ENCODE results near the gene CCDC97. TPM values are rescaled to one million over a fixed set of nuclear protein-coding genes. Genes with fewer than 3 reads are reported as not detected.
"Not testable (repeated sequence)": the region's sequence is repeated elsewhere in the genome, so short reads cannot be mapped to it uniquely, and the experiment has no call there.

CCDC97 gene
- total and polyA plus RNA-seq, 7 donors, result 8.7 to 23.1 (median 11.3) TPM

DNA sequence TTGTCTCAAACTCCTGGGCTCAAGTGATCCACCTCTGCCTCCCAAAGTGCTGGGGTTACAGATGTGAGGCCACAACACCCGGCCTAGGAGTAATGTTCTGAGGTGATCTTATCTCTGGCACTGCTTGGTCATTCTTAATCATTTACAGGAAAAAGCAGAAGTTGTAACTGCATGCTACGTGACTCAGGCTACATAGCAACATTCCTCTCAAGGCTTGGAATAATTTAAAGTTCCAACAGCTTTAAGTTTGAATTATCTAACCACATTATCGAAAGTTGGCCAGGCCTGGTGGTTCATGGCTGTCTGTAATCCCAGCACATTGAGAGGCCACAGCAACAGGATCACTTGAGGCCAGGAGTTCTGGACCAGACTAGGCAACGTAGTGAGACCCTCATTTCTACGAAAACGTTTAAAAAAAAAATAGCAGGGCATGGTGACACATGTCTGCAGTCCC is 57.9 kb downstream of the CCDC97 start:
- H3K36me3 ChIP-seq, result no peaks in the 10 kb centered on the region
- intact Hi-C loops (cut with DNase I), result no loop called here
- H3K27ac ChIP-seq, result peak overlapping the region in 1 of 4 donors; percentile 14

GRCh38 chr19:41369769-41370168 is 59.8 kb downstream of the CCDC97 start:
- intact Hi-C loops (cut with DNase I), result no loop called here
- Histone ChIP-seq H3K4me1 (peaks cover 0 to 19% (median 14%) of the 10 kb centered on the region in 4 donors), H3K27ac (no peak overlapping the region), H3K9me3 (no peaks in the 10 kb centered on the region), H3K27me3 (no peaks in the 10 kb centered on the region), H3K4me3 (no peak overlapping the region), H3K36me3 (no peaks in the 10 kb centered on the region)
- no peak for DNase-seq
- WGBS, 2 donors, result 97 to 98% methylated on average over 2 of the region's 2 CpGs
- TF ChIP-seq POLR2AphosphoS5 (IDR thresholded peaks at IDR 0.05) (no peak), EP300 (IDR thresholded peaks at IDR 0.05) (no peak), POLR2A (IDR thresholded peaks at IDR 0.05) (no peak)
- TF ChIP-seq, protein P1, sequence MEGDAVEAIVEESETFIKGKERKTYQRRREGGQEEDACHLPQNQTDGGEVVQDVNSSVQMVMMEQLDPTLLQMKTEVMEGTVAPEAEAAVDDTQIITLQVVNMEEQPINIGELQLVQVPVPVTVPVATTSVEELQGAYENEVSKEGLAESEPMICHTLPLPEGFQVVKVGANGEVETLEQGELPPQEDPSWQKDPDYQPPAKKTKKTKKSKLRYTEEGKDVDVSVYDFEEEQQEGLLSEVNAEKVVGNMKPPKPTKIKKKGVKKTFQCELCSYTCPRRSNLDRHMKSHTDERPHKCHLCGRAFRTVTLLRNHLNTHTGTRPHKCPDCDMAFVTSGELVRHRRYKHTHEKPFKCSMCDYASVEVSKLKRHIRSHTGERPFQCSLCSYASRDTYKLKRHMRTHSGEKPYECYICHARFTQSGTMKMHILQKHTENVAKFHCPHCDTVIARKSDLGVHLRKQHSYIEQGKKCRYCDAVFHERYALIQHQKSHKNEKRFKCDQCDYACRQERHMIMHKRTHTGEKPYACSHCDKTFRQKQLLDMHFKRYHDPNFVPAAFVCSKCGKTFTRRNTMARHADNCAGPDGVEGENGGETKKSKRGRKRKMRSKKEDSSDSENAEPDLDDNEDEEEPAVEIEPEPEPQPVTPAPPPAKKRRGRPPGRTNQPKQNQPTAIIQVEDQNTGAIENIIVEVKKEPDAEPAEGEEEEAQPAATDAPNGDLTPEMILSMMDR (IDR thresholded peaks at IDR 0.05), result no peak

More for the DNA sequence above, 57.9 kb downstream of the CCDC97 start:
- Histone ChIP-seq H3K9me3 (no peaks in the 10 kb centered on the region), H3K27me3 (no peaks in the 10 kb centered on the region), H3K4me3 (no peak overlapping the region), H3K4me1 (peaks cover 0 to 18% (median 12%) of the 10 kb centered on the region in 4 donors)
- TF ChIP-seq POLR2A (IDR thresholded peaks at IDR 0.05) (no peak), POLR2AphosphoS5 (IDR thresholded peaks at IDR 0.05) (no peak), EP300 (IDR thresholded peaks at IDR 0.05) (no peak)
- TF ChIP-seq, protein P1 (IDR thresholded peaks at IDR 0.05), result no peak
- WGBS, 2 donors, result 18 to 48% methylated on average over 6 of the region's 6 CpGs
- no peak for DNase-seq

DNA sequence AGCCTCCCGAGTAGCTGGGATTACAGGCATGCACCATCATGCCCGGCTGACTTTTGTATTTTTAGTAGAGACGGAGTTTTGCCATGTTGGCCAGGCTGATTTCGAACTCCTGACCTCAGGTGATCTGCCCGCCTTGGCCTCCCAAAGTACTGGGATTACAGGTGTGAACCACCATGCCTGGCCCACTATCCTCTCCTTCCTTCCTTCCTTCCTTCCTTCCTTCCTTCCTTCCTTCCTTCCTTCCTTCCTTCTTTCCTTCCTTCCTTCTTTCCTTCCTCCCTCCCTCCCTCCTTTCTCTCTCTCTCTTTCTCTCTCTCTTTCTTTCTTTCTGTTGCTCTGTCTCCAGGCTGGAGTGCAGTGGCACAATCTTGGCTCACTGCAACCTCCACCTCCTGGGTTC is 61.1 kb downstream of the CCDC97 start:
- H3K4me3 ChIP-seq; H3K36me3 ChIP-seq; H3K9me3 ChIP-seq; DNase-seq; intact Hi-C loops (cut with DNase I); H3K27me3 ChIP-seq; H3K27ac ChIP-seq: not testable (repeated sequence)
- peaks cover 0 to 24% (median 19%) of the 10 kb centered on the region in 4 donors for H3K4me1 ChIP-seq
- 95 to 96% methylated on average over 5 of the region's 5 CpGs for WGBS, 2 donors

- intact Hi-C loops (cut with DNase I), result no loop called here
- Histone ChIP-seq H3K4me1 (peaks cover 0 to 28% (median 23%) of the 10 kb centered on the region in 4 donors), H3K9me3 (no peaks in the 10 kb centered on the region), H3K4me3 (no peak overlapping the region), H3K27me3 (no peaks in the 10 kb centered on the region), H3K36me3 (no peaks in the 10 kb centered on the region), H3K27ac (no peak overlapping the region)
- WGBS, 2 donors, result 94% methylated on average over 8 of the region's 8 CpGs
- no peak for DNase-seq
- TF ChIP-seq EP300 (IDR thresholded peaks at IDR 0.05) (no peak), POLR2AphosphoS5 (IDR thresholded peaks at IDR 0.05) (no peak), POLR2A (IDR thresholded peaks at IDR 0.05) (no peak)
- TF ChIP-seq, protein P1 (IDR thresholded peaks at IDR 0.05), result no peak
Observed at GRCh38 chr19:41371541-41371940, 61.6 kb downstream of the CCDC97 start.

GRCh38 chr19:41372501-41372900 is 62.5 kb downstream of the CCDC97 start:
- H3K36me3 ChIP-seq, result no peaks in the 10 kb centered on the region
- 83 to 84% methylated on average over 2 of the region's 2 CpGs for WGBS, 2 donors
- peaks cover 0 to 37% (median 28%) of the 10 kb centered on the region in 4 donors for H3K4me1 ChIP-seq
- TF ChIP-seq POLR2A (IDR thresholded peaks at IDR 0.05) (no peak), POLR2AphosphoS5 (IDR thresholded peaks at IDR 0.05) (no peak)
- H3K27me3 ChIP-seq, result no peaks in the 10 kb centered on the region
- no peak for DNase-seq
- intact Hi-C loops (cut with DNase I), result no loop called here
- H3K9me3 ChIP-seq, result no peaks in the 10 kb centered on the region
- no peak overlapping the region for H3K4me3 ChIP-seq
- no peak overlapping the region for H3K27ac ChIP-seq

DNA sequence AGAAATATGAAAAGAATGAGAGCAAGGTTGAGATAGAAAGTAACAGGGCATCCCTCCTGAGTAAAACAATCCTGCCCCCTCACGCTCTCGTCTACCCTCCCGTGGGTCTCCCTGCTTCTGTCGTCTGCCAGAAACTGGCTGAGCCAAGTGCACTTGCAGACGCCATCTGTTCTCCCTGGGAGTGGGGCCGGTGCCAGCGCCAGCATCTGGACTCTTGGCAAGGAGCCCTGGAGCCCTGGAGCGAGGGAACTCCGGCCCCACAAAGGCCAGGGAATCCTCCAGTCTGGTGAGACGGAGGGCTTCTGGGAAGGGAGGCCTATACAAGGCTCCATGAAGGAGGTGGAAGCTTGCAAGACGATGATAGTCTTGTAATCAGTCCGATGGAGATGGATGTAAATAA is 64.0 kb downstream of the CCDC97 start:
- H3K27me3 ChIP-seq, result no peaks in the 10 kb centered on the region
- peak overlapping the region in 3 of 4 donors; percentile 56 to 70 (median 61) for H3K27ac ChIP-seq
- TF ChIP-seq POLR2A (IDR thresholded peaks at IDR 0.05) (no peak), POLR2AphosphoS5 (IDR thresholded peaks at IDR 0.05) (peak; percentile 59 to 83 (median 77))
- H3K9me3 ChIP-seq, result no peaks in the 10 kb centered on the region
- H3K4me3 ChIP-seq, result no peak overlapping the region
- WGBS, 2 donors, result 19 to 46% methylated on average over 12 of the region's 12 CpGs
- no peaks in the 10 kb centered on the region for H3K36me3 ChIP-seq
- intact Hi-C loops (cut with DNase I), result no loop called here
- DNase-seq, result peak; percentile 97
- peaks cover 0 to 51% (median 34%) of the 10 kb centered on the region in 4 donors for H3K4me1 ChIP-seq

Small RNA genes lying within 50 kb of the gene (small RNA-seq; reads per million reads assigned to genes)
- gene RN7SL34P, result 0 reads per million in 3 donors

Other genes with a start within 250 kb of the CCDC97 start
- gene CYP2A13, start 221.7 kb upstream of the CCDC97 start, total RNA-seq, result not detected
- not detected for gene CYP2A13, start 221.7 kb upstream of the CCDC97 start, polyA plus RNA-seq
- gene CYP2F1, start 195.7 kb upstream of the CCDC97 start, total RNA-seq, result not detected
- gene CYP2F1, start 195.7 kb upstream of the CCDC97 start, polyA plus RNA-seq, result not detected
- 1 to 10 TPM in 2 of 4 donors, under 1 TPM in 2; 0.41 to 1.4 (median 0.80) TPM for gene CYP2S1, start 117.0 kb upstream of the CCDC97 start, total RNA-seq
- 10 to 100 TPM in 1 of 3 donors, 1 to 10 TPM in 2; 6.0 to 18.6 (median 8.6) TPM for gene CYP2S1, start 117.0 kb upstream of the CCDC97 start, polyA plus RNA-seq
- 100 to 1,000 TPM in 1 of 4 donors, 10 to 100 TPM in 3; 85.9 to 108 (median 95.4) TPM for gene AXL, start 90.9 kb upstream of the CCDC97 start, total RNA-seq
- 10 to 100 TPM in 1 of 3 donors, 1 to 10 TPM in 2; 5.4 to 10.7 (median 7.4) TPM for gene AXL, start 90.9 kb upstream of the CCDC97 start, polyA plus RNA-seq
- 100 to 1,000 TPM; 120 to 153 (median 130) TPM for gene HNRNPUL1, start 45.8 kb upstream of the CCDC97 start, total RNA-seq
- 100 to 1,000 TPM in 1 of 3 donors, 10 to 100 TPM in 2; 61.9 to 133 (median 65.0) TPM for gene HNRNPUL1, start 45.8 kb upstream of the CCDC97 start, polyA plus RNA-seq
- 10 to 100 TPM; 16.4 to 27.1 (median 18.1) TPM for gene TGFB1, start 43.8 kb downstream of the CCDC97 start, total RNA-seq
- gene TGFB1, start 43.8 kb downstream of the CCDC97 start, polyA plus RNA-seq, result 10 to 100 TPM in 1 of 3 donors, 1 to 10 TPM in 2; 6.5 to 25.0 (median 7.2) TPM
- gene B9D2, start 54.0 kb downstream of the CCDC97 start, total RNA-seq, result 10 to 100 TPM in 3 of 4 donors, 1 to 10 TPM in 1; 7.5 to 14.5 (median 13.6) TPM
- gene B9D2, start 54.0 kb downstream of the CCDC97 start, polyA plus RNA-seq, result 10 to 100 TPM in 1 of 3 donors, 1 to 10 TPM in 2; 7.2 to 10.1 (median 8.4) TPM
- 10 to 100 TPM; 13.6 to 47.1 (median 22.6) TPM for gene TMEM91, start 66.4 kb downstream of the CCDC97 start, total RNA-seq
- 1 to 10 TPM in 2 of 3 donors, under 1 TPM in 1; 0.46 to 9.6 (median 5.8) TPM for gene TMEM91, start 66.4 kb downstream of the CCDC97 start, polyA plus RNA-seq
- gene EXOSC5, start 87.2 kb downstream of the CCDC97 start, total RNA-seq, result 10 to 100 TPM in 3 of 4 donors, 1 to 10 TPM in 1; 6.6 to 21.4 (median 14.4) TPM
- gene EXOSC5, start 87.2 kb downstream of the CCDC97 start, polyA plus RNA-seq, result 10 to 100 TPM; 11.6 to 32.7 (median 15.6) TPM
- 10 to 100 TPM; 29.6 to 35.7 (median 33.6) TPM for gene BCKDHA, start 87.6 kb downstream of the CCDC97 start, total RNA-seq
- gene BCKDHA, start 87.6 kb downstream of the CCDC97 start, polyA plus RNA-seq, result 10 to 100 TPM; 19.0 to 32.9 (median 31.2) TPM
- gene B3GNT8, start 117.2 kb downstream of the CCDC97 start, total RNA-seq, result 1 to 10 TPM; 2.8 to 8.0 (median 5.0) TPM
- 10 to 100 TPM; 16.8 to 49.2 (median 28.8) TPM for gene B3GNT8, start 117.2 kb downstream of the CCDC97 start, polyA plus RNA-seq
- gene DMAC2, start 129.7 kb downstream of the CCDC97 start, total RNA-seq, result 10 to 100 TPM; 33.9 to 46.3 (median 41.0) TPM
- gene DMAC2, start 129.7 kb downstream of the CCDC97 start, polyA plus RNA-seq, result 10 to 100 TPM; 40.8 to 58.0 (median 45.7) TPM
- gene ERICH4, start 133.0 kb downstream of the CCDC97 start, total RNA-seq, result not detected
- gene ERICH4, start 133.0 kb downstream of the CCDC97 start, polyA plus RNA-seq, result not detected

Data from sigmoid colon (tissue), 7 donors.